ENCODE results near the gene BUB1. TPM values are rescaled to one million over a fixed set of nuclear protein-coding genes. Genes with fewer than 3 reads are reported as not detected.
"Not testable (repeated sequence)": the region's sequence is repeated elsewhere in the genome, so short reads cannot be mapped to it uniquely, and the experiment has no call there.

Gene BUB1
- total and polyA plus RNA-seq, 12 donors, result 0.17 to 17.1 (median 1.3) TPM

DNA sequence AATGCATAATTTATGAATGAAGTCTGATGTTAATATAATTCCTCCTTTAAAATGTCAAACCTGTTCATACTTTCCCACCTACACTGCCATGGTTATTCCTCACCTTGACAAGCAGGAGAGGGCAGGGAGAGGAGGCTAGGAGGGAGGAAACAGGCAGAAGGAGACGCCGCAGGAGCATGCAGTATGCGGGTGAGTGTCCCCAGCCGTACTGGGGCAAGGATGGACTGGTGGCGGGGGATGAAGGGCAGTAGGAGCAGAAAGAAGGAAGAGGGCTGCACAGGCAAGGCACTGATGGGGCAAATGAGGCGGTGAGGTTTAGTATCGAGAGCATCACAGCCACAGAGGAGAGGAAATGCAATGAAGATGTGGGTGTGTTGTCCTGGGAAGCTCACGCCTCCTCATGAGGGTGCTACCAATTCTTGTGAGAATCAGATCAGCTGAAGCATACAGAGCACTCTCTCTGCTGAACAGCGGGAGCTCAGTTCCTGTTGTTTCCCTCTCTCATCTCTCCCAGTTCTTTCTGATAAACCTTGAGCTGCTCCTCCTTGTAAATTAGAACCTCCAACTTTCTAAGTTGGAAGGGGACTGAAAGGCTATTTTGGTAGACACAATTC is 58.4 kb downstream of the BUB1 start:
- H3K4me1 ChIP-seq (replicated peaks in 1 of 2); H3K36me3 ChIP-seq (replicated peaks in 1 of 2); intact Hi-C loops (cut with DNase I); H3K27ac ChIP-seq; H3K27me3 ChIP-seq; H3K9me3 ChIP-seq (replicated peaks in 1 of 3); H3K4me3 ChIP-seq; DNase-seq: not testable (repeated sequence)
- WGBS, 4 donors, result 62 to 75% (median 70%) methylated on average over 1 of the region's 9 CpGs

DNA sequence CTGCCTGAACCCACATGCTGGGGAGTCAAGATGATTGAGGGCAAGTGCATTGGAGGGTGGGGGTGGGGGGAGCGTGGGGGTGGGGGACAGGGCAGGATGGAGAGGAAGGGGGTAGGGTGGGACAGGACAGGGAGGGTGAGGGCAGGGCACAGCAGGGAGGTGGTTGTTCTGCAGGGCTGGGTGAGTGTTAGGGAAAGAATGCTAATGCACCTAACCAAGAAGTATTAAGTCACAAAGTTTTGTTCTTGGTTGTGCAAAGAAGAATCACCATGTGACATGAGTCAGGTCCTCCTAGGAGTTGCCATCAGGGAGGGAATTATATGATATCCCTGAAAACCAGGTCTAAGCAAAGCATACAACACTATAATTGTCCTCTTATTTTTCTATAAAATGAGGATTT is 63.9 kb downstream of the BUB1 start:
- H3K27me3 ChIP-seq; DNase-seq; H3K27ac ChIP-seq; intact Hi-C loops (cut with DNase I); H3K4me1 ChIP-seq (replicated peaks in 1 of 2); H3K9me3 ChIP-seq (replicated peaks in 1 of 3); H3K36me3 ChIP-seq (replicated peaks in 1 of 2); H3K4me3 ChIP-seq: not testable (repeated sequence)
- WGBS, 4 donors, result no CpG with 5 or more reads among the region's 1 CpG

DNA sequence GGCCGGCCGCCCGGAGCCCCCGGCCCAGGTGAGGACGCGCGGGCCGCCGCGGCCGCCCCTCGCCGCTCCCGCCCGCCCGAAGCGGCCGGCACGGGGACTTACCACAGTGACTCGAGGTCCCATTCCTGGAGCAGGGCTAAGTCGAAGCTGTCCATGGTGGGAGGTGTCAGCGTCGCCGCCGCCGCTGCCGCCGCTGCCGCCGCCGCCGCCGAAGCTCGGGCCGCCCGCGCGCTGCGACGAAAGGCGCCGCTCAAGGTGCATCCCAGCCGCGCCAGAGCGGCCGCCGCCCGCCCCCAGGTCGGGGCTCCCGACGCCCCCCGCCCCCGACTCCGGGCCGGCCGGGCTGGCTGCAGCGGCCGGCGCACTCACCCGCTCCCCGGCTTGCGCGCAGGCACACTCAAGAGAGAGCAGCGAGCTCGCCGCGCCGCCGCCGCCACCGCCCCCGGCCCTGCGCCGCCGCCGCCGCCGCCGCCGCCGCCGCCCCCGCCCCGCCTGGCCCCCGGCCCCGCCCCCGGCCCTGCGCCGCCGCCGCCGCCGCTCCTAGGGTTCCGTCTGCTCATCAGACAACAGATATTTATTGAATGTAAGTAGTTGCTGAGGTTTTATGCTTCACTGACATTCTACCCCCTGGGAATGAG is 67.1 kb downstream of the BUB1 start:
- H3K36me3 ChIP-seq (replicated peaks in 1 of 2); intact Hi-C loops (cut with DNase I); H3K4me3 ChIP-seq; H3K27ac ChIP-seq; H3K9me3 ChIP-seq (replicated peaks in 1 of 3); H3K4me1 ChIP-seq (replicated peaks in 1 of 2); H3K27me3 ChIP-seq: not testable (repeated sequence)
- 0% methylated on average over 26 to 39 of the region's 94 CpGs; no CpG with 5 or more reads in 2 of the 4 donors for WGBS, 4 donors
- peak in 1 of 7 donors; percentile 13 for DNase-seq

DNA sequence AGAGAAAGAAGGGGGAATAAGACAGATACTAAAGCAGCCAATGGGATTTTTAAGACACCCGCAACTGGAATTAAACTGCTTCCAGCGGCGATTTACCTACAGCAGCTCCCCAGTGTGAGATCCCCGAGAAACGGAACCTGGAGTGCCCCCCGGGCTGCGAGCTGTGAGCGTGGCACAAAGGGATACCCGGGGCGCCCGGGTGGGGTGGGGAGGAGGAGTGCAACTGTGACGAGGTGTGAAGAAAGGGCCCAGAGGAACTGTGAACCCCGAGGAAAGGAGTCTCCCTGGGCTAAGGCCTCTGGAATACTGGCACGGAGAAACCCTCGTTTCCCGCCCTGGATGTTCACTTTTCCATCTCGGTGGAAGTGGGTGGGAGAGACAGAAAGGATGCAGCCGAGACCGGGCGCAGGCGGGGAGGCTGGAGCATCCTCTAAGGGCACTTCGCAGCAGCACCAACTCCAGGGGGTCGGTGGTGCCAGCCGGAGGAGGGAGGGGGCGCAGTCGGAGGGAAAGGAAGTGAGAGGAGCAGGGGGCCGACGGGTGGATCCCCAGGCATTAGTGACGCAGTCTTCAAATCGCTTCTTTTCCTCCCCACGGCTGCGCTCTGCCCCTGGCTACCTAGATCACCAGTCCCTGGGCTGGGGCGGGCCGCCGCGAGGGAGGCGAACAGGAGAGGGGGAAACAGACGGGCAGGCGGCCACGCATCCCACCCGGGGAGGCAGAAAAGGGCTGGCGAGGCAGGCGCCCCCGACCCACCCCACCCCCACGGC is 67.8 kb downstream of the BUB1 start:
- H3K36me3 ChIP-seq (replicated peaks in 1 of 2); H3K27me3 ChIP-seq; H3K4me3 ChIP-seq; H3K4me1 ChIP-seq (replicated peaks in 1 of 2); intact Hi-C loops (cut with DNase I); H3K27ac ChIP-seq; H3K9me3 ChIP-seq (replicated peaks in 1 of 3); DNase-seq: not testable (repeated sequence)
- 7 to 12% methylated on average over 18 to 21 of the region's 45 CpGs; no CpG with 5 or more reads in 2 of the 4 donors for WGBS, 4 donors

DNA sequence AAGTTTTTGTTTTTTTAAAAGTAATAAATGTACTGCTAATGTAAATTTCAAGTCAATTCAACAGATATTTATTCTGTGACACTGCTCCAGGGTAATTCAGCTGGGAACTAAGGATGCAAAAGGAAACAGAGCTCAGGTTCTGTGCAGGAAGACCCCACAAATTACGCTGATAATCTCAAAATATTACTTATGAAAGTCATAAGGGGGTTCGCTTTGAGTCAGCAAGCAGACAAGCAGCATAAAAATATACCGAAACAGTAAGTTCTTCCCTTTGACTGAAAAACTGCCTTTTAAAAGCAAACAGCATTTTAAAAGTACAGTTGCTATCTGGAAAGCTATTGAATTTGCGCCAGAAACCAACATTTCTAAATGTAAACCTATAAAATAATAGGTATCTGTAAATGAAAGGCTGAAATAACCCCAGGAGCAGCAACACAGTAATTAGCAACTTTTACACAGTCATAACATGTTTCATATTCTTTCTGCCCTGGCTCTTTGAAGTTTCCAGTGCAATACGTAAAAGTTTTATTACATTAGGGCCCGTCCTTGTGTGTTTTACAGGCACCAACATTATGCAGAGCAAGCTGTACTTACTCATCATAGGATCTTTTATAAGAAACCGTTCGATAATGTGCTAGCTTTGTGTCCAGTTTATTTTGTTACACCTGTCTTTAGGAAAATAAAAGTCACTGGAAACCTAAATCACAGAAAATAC is 68.9 kb downstream of the BUB1 start:
- intact Hi-C loops (cut with DNase I); H3K4me1 ChIP-seq (replicated peaks in 1 of 2); H3K27me3 ChIP-seq; H3K9me3 ChIP-seq (replicated peaks in 1 of 3); H3K27ac ChIP-seq; DNase-seq; H3K36me3 ChIP-seq (replicated peaks in 1 of 2); H3K4me3 ChIP-seq: not testable (repeated sequence)
- WGBS, 4 donors, result no CpG with 5 or more reads among the region's 8 CpGs

DNA sequence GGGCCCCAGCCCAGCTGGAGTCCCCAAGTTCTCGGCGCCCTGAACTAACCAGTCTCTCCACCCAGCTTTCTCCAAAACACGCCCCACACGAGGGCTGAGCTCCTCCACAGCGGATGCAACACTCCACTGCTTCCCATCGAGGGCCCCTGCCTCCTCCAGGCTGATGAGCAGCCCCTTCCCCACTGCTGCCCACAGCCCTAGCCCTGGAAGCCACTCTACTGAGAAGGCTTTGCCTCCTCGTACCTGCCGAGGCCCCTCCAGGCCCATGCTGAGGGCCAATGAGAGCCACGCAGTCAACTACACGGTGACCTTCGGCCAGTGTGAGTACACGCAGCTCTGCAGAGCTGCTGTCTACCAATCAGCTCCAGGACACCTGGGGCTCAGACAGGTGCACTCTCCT is 72.8 kb downstream of the BUB1 start:
- H3K9me3 ChIP-seq (replicated peaks in 1 of 3); DNase-seq; H3K27me3 ChIP-seq; H3K36me3 ChIP-seq (replicated peaks in 1 of 2); H3K27ac ChIP-seq; H3K4me3 ChIP-seq; H3K4me1 ChIP-seq (replicated peaks in 1 of 2); intact Hi-C loops (cut with DNase I): not testable (repeated sequence)
- 85% methylated on average over 8 of the region's 12 CpGs; no CpG with 5 or more reads in 2 of the 4 donors for WGBS, 4 donors

DNA sequence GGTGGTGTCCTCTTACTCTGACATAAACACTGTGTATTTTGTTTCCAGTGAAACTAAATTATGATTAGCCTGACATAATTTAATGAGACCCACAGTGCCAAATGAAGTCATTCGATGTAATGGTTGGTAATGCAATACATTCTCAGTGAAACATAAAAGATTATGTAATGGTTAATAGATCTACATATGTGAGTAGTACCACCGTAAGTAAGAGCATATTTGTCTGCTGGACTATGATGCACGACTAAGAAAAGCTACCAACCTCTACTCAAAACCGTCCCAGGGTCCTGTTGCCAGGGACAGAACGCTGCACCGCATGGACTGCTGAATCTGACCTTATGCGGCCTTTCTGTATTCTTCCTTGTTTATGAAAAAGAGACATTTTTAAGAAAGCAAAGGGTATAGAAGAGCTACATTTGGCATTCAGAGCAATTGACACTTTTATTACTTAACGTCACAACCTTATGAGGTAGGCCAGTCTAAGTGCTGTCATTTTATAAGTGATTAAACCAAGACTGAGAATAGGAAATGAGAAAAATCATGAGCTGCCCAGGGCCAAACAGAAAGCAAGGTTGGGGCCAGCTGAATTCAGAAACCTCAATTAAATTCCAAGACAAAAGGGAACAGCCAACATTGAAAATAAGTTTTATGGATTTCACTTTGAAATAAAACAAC is 73.8 kb downstream of the BUB1 start:
- H3K9me3 ChIP-seq (replicated peaks in 1 of 3); H3K4me1 ChIP-seq (replicated peaks in 1 of 2); H3K4me3 ChIP-seq; H3K27me3 ChIP-seq; H3K36me3 ChIP-seq (replicated peaks in 1 of 2); H3K27ac ChIP-seq; DNase-seq; intact Hi-C loops (cut with DNase I): not testable (repeated sequence)
- 80% methylated on average over 1 of the region's 8 CpGs; no CpG with 5 or more reads in 3 of the 4 donors for WGBS, 4 donors

DNA sequence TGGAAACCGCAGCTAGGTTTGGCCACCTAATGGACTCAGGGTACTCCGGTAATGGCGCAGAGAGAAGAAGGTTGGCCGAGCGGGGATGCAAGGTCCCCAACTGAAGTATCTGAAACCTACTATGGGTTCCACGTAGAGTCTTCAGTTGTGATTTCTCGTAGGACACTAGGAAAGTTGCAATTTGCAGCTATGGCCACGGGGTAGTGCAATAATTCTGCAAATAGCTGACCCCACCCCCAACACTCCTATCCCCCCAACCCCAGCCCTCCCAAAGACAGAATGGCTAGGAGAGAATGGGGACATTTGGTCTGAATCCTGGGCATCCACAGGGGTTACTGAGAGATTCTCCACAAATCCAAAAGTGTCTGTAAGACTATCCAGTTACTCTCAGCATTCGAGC is 75.7 kb downstream of the BUB1 start:
- WGBS, 4 donors, result 90 to 93% (median 92%) methylated on average over 5 of the region's 9 CpGs; no CpG with 5 or more reads in 1 of the 4 donors
- intact Hi-C loops (cut with DNase I); H3K4me3 ChIP-seq: not testable (repeated sequence)

DNA sequence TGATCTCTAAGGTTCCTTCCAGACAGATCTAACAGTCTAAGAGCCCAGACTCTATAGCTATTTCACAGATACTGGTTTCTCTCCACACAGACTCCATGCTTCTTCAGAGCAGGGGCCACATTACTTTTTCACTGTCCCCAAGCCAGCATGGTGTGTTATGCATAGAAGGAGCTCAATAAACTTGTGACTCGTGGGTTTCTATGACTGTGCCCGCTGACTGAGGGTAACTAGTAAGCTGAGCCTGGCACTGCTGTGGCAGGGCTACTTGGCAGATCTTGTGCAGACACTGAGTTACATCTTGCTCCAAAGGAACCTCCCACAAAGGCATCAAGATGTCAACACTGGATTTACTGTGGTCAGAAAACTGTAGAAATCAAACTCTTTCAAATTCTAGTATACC is 85.9 kb downstream of the BUB1 start:
- H3K9me3 ChIP-seq (replicated peaks in 1 of 3); H3K4me3 ChIP-seq; H3K27ac ChIP-seq; H3K27me3 ChIP-seq; H3K36me3 ChIP-seq (replicated peaks in 1 of 2); intact Hi-C loops (cut with DNase I); DNase-seq; H3K4me1 ChIP-seq (replicated peaks in 1 of 2): not testable (repeated sequence)
- no CpG with 5 or more reads among the region's 2 CpGs for WGBS, 4 donors

More for the DNA sequence above, 75.7 kb downstream of the BUB1 start:
- H3K36me3 ChIP-seq (replicated peaks in 1 of 2); DNase-seq; H3K4me1 ChIP-seq (replicated peaks in 1 of 2); H3K9me3 ChIP-seq (replicated peaks in 1 of 3); H3K27me3 ChIP-seq; H3K27ac ChIP-seq: not testable (repeated sequence)

DNA sequence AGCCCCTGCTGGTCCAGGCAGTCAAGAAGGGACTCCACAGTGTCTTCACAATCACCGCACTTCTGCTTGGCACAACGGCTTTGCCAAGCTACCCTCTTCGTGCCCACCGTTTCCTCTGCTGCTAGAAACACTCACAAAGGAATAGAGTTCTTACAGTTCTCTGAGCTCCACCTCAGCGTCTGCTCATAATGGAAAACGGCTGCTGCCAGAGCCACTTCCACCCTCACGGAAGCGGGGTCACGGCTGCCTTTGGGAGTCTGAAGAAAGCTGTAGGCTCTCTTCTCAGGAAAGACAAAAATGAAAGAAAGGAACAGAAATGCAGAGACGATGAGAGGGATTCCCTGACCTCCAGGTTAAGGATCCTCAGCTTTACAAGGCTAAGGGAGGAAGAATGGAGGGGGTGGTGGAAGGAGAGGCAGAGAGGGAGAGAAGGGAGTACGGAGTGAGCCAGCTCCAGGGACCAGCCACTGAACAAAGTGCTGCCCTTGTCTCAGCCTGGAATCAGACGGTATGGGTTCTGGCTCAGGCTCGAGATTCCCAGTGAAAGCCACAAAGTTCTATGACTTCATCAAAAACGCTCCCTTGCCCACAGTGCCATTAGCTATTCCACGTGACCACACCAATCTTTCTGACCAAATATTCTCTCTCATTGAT is 88.1 kb downstream of the BUB1 start:
- H3K4me1 ChIP-seq (replicated peaks in 1 of 2); H3K4me3 ChIP-seq; H3K27ac ChIP-seq; intact Hi-C loops (cut with DNase I); H3K36me3 ChIP-seq (replicated peaks in 1 of 2); H3K27me3 ChIP-seq; DNase-seq; H3K9me3 ChIP-seq (replicated peaks in 1 of 3): not testable (repeated sequence)
- no CpG with 5 or more reads among the region's 15 CpGs for WGBS, 4 donors

Data from adrenal gland (tissue), 12 donors.